ENCODE results near the gene PRKCH. TPM values are rescaled to one million over a fixed set of nuclear protein-coding genes. Genes with fewer than 3 reads are reported as not detected.

Gene PRKCH
- total and polyA plus RNA-seq, 10 of the 15 experiments (the other 5 are each of a cell fraction or from before 2014, with no cell fraction given): 10.7 to 140 (median 33.2) TPM

DNA sequence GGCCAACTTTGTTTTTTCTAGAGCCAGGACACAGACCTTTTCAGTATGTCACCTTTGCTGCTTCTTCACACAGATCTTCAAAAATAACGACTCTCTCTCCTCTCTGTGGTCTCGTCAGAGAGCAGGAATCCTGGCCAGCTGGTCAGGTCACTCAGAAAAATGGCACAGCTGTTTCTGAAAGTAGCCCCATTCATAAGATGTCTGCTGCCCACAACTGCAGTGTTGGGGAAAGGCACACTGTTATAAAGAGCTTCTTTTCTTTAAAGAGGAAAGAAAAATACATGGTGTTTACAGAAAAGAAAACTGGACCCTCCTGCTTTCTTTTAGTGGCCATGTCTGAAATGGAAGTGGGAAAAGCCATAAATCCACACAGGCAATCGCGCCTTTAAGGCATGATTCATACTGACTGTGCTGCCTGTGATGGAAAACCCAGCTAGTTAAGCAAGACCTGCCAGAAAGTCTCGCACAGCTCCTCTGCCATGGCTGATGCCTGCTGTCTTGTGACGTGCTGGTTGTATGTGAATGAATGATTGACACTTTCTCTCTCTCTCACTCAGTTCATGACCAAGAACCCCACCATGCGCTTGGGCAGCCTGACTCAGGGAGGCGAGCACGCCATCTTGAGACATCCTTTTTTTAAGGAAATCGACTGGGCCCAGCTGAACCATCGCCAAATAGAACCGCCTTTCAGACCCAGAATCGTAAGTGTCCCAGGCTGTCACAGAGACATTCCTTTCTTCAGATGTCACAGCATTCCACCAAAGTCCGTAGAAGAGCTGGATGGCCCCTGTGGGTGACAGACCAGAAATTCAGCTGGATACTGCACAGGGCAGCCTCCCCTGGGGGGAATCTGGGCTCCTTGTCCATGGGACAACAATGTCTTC lies 226.0 kb downstream of the PRKCH start:
- no peaks in the 10 kb centered on the region for H4K20me1 ChIP-seq (ENCODE audit: control insufficient read depth, insufficient read depth)
- no peaks in the 10 kb centered on the region for H3K79me2 ChIP-seq (ENCODE audit: control insufficient read depth, insufficient read depth, low read length)
- no peak overlapping the region for H3K4me3 ChIP-seq
- RAD21 ChIA-PET (ENCODE audit: unreplicated experiment): interaction anchor here (1.3 kb wide), 1 partner anchor 12 kb away, joined by 3 read pairs; no protein-coding TSS in a partner anchor
- no TSS peak for BruUV-seq (replicated peaks)
- ATAC-seq (no peak), DNase-seq (ENCODE audit: low read depth, low spot score) (no peak), FAIRE-seq (no peak)
- SMC1A ChIA-PET (ENCODE audit: uncharacterized antibody, unreplicated experiment): interaction anchor here (0.8 to 2.4 kb wide), 8 partner anchors 9 to 289 kb away, joined by 3 to 7 read pairs (median 4); no protein-coding TSS in a partner anchor
- H2AFZ ChIP-seq (ENCODE audit: control insufficient read depth, low read depth, low read length): no peak overlapping the region
- H3K27ac ChIP-seq (ENCODE audit: control insufficient read depth, insufficient read depth): no peak overlapping the region
- intact Hi-C loops (cut with micrococcal nuclease; ENCODE audit: unreplicated experiment): no loop called here
- CTCF ChIA-PET: interaction anchor here (1.0 to 2.3 kb wide), 4 partner anchors 9 to 72 kb away, joined by 3 to 14 read pairs (median 3); no protein-coding TSS in a partner anchor
- WGBS (ENCODE audit: insufficient coverage, insufficient replicate concordance, low lambda C conversion rate, missing lambda C conversion rate): 95% methylated on average over 14 of the region's 14 CpGs
- peaks cover 18 to 24% of the 10 kb centered on the region in 2 experiments for H3K36me3 ChIP-seq (ENCODE audit: control insufficient read depth in 2 of 2, insufficient read depth in 2 of 2, low read length in 1 of 2)
- POLR2A ChIA-PET: interaction anchor here (1.4 kb wide), 1 partner anchor 12 kb away, joined by 4 read pairs; no protein-coding TSS in a partner anchor
- H3K27me3 ChIP-seq (replicated peaks in 1 of 2; ENCODE audit: control insufficient read depth in 2 of 2, insufficient read depth in 2 of 2, low read length in 1 of 2): no peaks in the 10 kb centered on the region
- H3K9me3 ChIP-seq (replicated peaks; ENCODE audit: control insufficient read depth, insufficient read depth, low read length): no peaks in the 10 kb centered on the region
- peaks cover 3% of the 10 kb centered on the region for H3K4me1 ChIP-seq (ENCODE audit: control insufficient read depth, insufficient read depth, low read length)
- no peak overlapping the region for H3K9ac ChIP-seq (ENCODE audit: control insufficient read depth, insufficient read depth, low read length)
- H3K4me2 ChIP-seq (ENCODE audit: control insufficient read depth, insufficient read depth): no peak overlapping the region
- in situ Hi-C loops (cut with MboI): no loop called here
- TF ChIP-seq CREM (IDR thresholded peaks at IDR 0.05; ENCODE audit: low read depth) (no peak), STAT3 (IDR thresholded peaks at IDR 0.05; ENCODE audit: low read depth, low read length) (no peak), EGR1 (IDR thresholded peaks at IDR 0.05; ENCODE audit: borderline replicate concordance in 1 of 2, low read depth in 2 of 2, low read length in 2 of 2) (no peak), MEF2B (IDR thresholded peaks at IDR 0.05; ENCODE audit: partially characterized antibody, poor library complexity, severe bottlenecking) (no peak), PAX8 (IDR thresholded peaks at IDR 0.05) (no peak), ATF7 (IDR thresholded peaks at IDR 0.05; ENCODE audit: low read depth) (no peak), TCF3 (IDR thresholded peaks at IDR 0.05; ENCODE audit: borderline replicate concordance, insufficient read depth, low read depth, low read length) (no peak), ZBED1 (IDR thresholded peaks at IDR 0.05; ENCODE audit: borderline replicate concordance) (no peak), BRCA1 (IDR thresholded peaks at IDR 0.05; ENCODE audit: low read depth, low read length) (no peak), TAF1 (IDR thresholded peaks at IDR 0.05; ENCODE audit: borderline replicate concordance, low read depth, low read length) (no peak), HCFC1 (IDR thresholded peaks at IDR 0.05; ENCODE audit: low read length) (no peak), ETV6 (conservative IDR thresholded peaks at IDR 0.05 in 1 of 2, IDR thresholded peaks at IDR 0.05 in 1 of 2; ENCODE audit: borderline replicate concordance in 1 of 2, low read depth in 1 of 2) (no peak)
- TF ChIP-seq, protein P1, sequence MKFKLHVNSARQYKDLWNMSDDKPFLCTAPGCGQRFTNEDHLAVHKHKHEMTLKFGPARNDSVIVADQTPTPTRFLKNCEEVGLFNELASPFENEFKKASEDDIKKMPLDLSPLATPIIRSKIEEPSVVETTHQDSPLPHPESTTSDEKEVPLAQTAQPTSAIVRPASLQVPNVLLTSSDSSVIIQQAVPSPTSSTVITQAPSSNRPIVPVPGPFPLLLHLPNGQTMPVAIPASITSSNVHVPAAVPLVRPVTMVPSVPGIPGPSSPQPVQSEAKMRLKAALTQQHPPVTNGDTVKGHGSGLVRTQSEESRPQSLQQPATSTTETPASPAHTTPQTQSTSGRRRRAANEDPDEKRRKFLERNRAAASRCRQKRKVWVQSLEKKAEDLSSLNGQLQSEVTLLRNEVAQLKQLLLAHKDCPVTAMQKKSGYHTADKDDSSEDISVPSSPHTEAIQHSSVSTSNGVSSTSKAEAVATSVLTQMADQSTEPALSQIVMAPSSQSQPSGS (IDR thresholded peaks at IDR 0.05; ENCODE audit: low read length): no peak
- TF ChIP-seq, protein P2, sequence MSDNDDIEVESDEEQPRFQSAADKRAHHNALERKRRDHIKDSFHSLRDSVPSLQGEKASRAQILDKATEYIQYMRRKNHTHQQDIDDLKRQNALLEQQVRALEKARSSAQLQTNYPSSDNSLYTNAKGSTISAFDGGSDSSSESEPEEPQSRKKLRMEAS (IDR thresholded peaks at IDR 0.05; ENCODE audit: low read depth, low read length): no peak
- TF ChIP-seq, protein P3, sequence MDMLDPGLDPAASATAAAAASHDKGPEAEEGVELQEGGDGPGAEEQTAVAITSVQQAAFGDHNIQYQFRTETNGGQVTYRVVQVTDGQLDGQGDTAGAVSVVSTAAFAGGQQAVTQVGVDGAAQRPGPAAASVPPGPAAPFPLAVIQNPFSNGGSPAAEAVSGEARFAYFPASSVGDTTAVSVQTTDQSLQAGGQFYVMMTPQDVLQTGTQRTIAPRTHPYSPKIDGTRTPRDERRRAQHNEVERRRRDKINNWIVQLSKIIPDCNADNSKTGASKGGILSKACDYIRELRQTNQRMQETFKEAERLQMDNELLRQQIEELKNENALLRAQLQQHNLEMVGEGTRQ (IDR thresholded peaks at IDR 0.05; ENCODE audit: borderline replicate concordance, low read depth, low read length): no peak
- TF ChIP-seq, protein P4, sequence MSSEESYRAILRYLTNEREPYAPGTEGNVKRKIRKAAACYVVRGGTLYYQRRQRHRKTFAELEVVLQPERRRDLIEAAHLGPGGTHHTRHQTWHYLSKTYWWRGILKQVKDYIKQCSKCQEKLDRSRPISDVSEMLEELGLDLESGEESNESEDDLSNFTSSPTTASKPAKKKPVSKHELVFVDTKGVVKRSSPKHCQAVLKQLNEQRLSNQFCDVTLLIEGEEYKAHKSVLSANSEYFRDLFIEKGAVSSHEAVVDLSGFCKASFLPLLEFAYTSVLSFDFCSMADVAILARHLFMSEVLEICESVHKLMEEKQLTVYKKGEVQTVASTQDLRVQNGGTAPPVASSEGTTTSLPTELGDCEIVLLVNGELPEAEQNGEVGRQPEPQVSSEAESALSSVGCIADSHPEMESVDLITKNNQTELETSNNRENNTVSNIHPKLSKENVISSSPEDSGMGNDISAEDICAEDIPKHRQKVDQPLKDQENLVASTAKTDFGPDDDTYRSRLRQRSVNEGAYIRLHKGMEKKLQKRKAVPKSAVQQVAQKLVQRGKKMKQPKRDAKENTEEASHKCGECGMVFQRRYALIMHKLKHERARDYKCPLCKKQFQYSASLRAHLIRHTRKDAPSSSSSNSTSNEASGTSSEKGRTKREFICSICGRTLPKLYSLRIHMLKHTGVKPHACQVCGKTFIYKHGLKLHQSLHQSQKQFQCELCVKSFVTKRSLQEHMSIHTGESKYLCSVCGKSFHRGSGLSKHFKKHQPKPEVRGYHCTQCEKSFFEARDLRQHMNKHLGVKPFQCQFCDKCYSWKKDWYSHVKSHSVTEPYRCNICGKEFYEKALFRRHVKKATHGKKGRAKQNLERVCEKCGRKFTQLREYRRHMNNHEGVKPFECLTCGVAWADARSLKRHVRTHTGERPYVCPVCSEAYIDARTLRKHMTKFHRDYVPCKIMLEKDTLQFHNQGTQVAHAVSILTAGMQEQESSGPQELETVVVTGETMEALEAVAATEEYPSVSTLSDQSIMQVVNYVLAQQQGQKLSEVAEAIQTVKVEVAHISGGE (CRISPR knock-in tag; IDR thresholded peaks at IDR 0.05): no peak

All from GM12878 (cell line).